ENCODE measurements around the gene DAB2IP.

DAB2IP gene

DNA sequence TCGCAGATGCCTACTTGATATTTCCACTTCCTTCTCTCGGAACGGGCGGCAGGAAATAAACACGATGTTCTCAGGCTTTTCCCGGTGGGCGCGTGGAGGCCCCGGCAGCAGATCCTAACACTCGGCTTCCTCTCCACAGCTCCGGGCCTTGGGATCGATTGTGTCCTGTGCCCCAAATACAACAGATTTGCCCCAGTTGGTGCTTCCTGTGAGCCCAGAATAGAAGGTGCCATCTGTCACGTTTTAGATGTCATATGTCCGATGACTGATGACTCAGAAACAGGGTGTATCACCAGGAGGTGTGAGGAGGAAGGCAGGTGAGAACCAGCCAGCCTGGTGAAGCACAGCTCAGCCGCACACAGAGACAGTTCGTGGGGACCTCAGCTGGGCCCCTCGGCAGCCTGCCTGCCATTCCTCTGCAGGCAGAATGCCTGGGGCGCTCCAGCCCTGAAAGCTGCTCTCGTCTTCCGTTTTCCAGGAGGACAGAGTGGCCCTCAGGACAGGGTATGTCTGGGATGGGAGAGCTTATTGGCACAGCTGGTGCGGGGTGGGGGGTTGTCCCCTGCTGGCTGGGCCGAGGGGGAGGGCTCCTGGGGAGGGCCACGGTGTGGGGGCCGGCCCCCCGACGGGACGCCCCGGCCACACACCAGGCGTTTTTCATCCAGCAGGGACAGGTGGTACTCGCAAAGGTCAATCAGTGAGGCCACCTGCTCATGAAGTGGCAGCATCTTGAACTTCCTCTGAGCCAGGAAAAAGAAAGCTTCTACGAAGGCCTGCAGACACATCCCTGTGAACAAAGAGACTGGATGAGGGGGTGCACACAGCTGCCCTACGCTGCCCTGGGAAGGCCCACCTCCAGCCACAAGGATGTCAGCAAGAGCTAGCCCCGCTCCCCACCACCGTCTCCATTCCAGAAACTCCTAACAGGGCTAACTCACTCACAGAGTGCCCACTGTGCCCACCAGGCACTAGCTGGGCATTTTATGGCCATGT is 171.0 kb downstream of the DAB2IP start:
- no peak for DNase-seq

DNA sequence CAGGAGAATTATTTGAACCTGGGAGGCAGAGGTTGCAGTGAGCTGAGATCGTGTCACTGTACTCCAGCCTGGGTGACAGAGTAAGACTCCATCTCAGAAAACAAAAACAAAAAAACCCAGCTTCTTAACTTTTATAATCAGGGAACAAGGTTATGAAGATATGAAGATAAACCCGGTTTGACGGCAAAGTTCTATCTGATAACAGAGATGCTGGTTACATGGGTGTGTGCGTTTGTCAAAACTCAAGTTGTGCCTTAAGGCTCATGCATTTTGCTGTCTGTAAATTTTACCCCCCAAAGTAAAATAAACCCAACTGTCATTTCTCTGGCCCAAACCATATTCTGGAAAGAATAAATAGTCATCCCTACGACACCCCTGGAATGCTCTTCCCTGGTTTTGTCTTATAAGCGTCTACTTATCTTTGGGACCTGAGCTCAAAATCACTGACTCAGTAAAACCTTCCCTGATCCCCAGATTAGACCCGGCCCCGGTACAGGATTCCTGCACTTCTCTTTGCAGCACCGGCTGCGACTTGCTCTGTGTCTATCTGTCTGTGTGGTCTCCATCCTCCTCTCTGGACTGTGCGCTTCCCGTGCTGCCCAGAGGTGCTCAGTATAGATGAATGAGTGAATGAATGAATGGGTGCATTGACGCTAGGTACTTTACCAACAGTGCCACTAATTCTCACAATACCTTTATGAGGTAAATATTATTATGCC is 172.2 kb downstream of the DAB2IP start:
- DNase-seq: no peak

DNA sequence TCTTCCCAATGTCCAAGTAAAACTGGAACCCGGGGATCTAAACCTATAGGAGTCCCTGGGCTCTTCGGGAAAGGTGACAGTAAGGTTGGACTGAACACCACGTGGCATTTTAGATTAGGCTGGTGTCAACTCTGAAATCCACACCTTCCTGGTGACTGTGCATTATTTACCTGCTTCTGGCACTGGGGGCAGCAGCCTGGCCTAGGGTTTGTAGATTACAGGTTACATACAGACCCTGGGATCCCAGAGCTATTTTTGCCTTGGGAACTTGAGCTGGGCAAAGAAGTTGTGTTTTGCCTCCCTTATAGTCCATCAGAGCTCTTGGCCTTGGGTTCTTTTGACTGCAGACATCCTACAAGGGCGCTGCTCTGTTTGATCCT is 173.2 kb downstream of the DAB2IP start:
- DNase-seq: no peak

DNA sequence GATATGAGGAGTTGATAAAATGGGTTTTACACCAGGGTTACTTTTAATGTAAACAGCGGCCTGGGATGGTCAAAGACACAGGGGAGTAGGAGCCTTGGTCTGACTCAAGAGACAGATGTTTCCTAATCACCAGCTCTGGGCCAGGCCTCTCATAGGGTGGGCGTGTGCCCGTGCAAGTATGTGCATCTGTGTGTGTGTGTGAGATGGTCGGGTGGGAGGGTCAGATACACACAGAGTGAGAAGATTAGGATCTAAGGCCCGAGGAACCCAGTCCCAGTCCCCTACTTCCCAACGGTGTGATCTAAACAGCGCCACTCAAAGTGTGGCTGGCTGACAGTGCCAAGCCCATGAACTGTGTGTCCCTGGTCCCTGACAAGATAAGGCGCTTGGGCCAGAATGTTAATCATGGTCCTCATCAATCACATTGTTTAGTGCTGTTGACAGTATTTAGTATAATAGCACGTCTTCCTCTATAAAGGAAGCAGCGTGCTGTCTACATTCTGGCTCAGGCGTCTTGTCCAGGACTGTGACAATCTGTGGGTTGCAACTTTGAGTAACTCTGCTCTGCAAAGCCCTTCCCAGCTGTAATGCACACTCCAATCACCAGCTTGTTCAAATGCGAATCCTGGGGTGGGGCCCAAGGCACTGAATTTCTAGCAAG is 173.7 kb downstream of the DAB2IP start:
- DNase-seq: no peak

DNA sequence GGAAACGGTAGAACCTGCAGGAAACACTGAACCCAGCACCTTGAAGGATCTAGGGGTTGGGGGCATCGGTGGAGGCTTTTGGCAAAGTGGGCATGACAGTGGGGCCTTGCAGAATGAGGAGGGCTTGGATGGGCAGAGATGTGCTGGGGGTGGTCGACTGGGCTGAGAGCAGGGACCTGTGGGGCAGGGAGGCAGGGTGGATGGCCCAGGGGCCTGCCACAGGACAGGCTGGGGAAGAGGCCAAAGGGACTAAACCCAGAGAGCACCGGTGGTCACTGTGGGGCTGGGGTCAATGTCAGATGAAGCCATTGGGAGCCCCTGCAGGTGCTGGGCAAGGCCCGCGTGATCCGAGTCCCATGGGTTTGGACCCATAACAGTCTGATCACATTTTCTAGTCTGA is 175.3 kb downstream of the DAB2IP start:
- DNase-seq: no peak

DNA sequence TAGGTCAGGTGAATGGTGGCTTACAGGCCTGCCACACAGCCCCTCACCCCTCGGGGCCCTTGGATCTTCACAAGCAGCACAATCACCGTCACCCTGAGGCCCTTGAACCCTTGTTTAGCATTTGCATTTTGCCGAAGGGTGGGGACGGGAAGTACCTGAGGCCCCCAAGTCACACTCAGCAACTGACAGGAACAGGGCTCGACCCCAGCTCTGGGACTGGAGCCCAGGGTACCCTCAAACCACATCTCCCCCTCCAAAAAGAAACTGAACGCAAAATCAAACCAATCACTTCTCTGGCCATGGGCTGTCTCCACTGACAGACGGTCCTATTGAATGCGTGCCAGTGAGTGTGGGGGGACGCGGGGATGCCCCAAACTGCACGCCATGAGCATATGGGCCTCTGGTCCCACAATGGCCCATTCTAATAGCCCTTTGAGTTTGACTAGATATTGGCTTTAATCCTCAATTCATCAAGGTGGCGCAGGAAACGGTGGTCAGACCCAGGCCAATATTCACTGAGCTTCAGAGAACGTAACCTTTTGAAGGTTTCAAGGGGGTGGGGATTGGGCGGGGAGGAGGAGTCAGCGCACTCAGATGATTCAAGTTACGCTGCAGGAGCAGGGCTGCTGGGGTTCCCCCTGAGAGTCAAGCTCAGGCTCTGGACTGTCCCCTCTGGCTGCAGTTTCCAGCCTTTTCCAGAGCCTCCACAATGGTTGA is 176.0 kb downstream of the DAB2IP start:
- DNase-seq: no peak

DNA sequence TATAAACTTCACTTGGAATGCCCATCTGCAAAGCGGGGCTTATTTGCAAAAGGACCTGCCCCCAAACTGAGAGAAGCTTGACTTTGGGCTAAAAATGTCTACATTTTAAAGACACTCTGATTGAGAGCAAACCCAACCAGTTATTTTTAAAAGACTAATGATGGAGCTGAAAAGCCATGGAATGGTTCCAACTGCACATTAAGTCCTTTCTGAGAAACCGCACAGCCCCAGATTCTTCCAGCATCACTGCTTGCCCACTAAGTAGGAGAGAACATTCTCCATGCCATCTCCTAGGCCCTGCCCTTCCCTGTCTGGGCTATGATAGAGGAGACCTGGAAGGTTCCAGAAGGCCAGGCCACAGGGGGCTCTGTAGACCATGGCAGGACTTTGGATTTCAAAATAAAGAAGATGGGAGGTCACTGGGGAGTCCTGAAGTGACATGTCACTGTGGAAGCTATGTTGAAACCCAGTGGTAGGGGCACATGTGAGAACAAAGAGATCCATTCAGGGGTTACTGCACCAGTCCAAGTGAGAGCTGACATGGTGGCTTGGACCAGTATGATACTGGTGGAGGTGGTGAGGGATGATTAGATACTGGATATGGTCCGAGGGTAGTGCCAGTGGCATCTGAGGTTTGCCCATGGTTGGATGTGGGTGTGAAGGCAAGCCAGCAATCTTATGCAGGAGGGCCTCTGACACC is 179.2 kb downstream of the DAB2IP start:
- DNase-seq: no peak

DNA sequence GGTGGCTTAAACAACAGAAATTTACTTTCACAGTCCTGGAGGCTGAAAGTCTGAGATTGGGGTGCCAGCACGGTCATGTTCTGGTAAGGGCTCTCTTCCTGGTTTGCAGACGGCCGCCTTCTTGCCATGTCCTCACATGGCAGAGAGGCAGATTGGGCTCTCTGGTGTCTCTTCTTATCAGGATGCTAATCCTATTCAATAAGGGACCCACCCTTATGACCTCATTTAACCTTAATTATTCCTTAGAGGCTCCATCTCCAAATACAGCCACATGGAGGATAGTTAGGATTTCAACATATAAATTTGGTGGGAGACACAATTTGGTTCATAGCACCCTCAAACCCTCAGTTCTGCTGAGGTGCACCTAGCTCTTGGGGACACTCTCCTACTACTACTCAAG is 180.4 kb downstream of the DAB2IP start:
- no peak for DNase-seq

DNA sequence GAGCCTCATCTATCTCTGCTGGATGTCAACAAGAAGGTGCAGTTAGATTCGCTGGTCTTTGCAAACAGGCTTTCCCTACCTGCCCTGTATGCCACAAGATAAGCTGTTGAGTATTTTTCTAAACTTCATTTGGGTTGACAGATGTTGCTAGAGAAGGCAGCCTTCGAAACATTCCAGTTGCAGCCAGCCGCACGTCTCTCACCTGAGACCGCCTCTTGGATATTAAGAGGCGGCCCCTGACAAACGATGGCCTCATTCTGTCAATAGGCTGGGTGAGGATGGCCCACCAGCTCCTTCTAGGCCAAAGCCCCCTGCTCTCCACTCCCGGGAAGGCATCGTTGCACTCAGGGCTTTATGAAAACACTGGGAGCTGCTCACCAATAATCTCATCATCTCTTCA is 181.6 kb downstream of the DAB2IP start:
- no peak for DNase-seq
